HCT116 (cell line): ENCODE measurements around the gene RNF180. TPM values are rescaled to one million over a fixed set of nuclear protein-coding genes. Genes with fewer than 3 reads are reported as not detected.

Experiments used
- ATAC-seq: fragments of 200-7000 bp; cut with Tn5 transposase; 2 replicates; pipeline ENCODE4 v1.9.1; 2020; ENCODE audit warnings: mild to moderate bottlenecking, moderate library complexity
- BruUV-seq: library from RNA; stranded (reverse); fragments of 400-500 nt; replicated peaks from 2 replicates; lab custom pipeline; 2021; lab: Mats Ljungman, UMichigan
- CTCF ChIA-PET: fragments of 300-600 bp; sonication (Branson Sonifier 250); formaldehyde crosslinking; loops from one replicate; lab custom pipeline; 2021; ENCODE audit warnings: antibody characterized with exemption; lab: Charles Lee
- POLR2A ChIA-PET: fragments of 300-600, 350-600 bp; sonication (Branson Sonifier 250); formaldehyde crosslinking; loops from one replicate; lab custom pipeline; 2021; ENCODE audit warnings: antibody characterized with exemption; lab: Charles Lee
- RAD21 ChIA-PET, 2 experiments: fragments of 300-600 bp; sonication (Branson Sonifier 250); formaldehyde crosslinking; loops; one replicate each; lab custom pipeline; 2023; ENCODE audit warnings: low total read pairs in 2 of 2; ENCODE audit not compliant: uncharacterized antibody in 2 of 2, unreplicated experiment in 2 of 2, low non-redundant PET in 1 of 2; lab: Charles Lee
- DNase-seq: peaks from one replicate; pipeline ENCODE4 v3.0.0-alpha.2; 2010; ENCODE audit warnings: low read depth, low spot score
- H2AFZ ChIP-seq: fragments of 200-600 bp; shearing (Covaris generic), sonication (generic); 2 replicates; pipeline ENCODE4 v1.6.1; 2017; ENCODE audit warnings: low read depth, mixed run types, mixed read lengths, antibody characterized with exemption, low read length; ENCODE audit not compliant: poor library complexity, severe bottlenecking
- H3K27ac ChIP-seq: 2 replicates; pipeline ENCODE4 v1.5.1; 2012; ENCODE audit warnings: low read depth, low read length
- H3K27me3 ChIP-seq: fragments of 200-600 bp; sonication (generic); 2 replicates; pipeline ENCODE4 v1.6.1; 2016; ENCODE audit warnings: mixed run types, low read length, mixed read lengths; ENCODE audit not compliant: insufficient read depth
- H3K36me3 ChIP-seq, 2 experiments: fragments of 200-500 bp in 1 of 2; fragments of 200-600 bp in 1 of 2; sonication (Bioruptor generic) in 1 of 2; sonication (generic) in 1 of 2; 2 replicates each; pipeline versions ENCODE4 v1.5.1 to v1.6.1; 2014 to 2016; ENCODE audit warnings: low read length in 2 of 2, inconsistent platforms in 1 of 2, mixed read lengths in 1 of 2, mixed run types in 1 of 2; ENCODE audit not compliant: insufficient read depth in 2 of 2, control insufficient read depth in 1 of 2
- H3K4me1 ChIP-seq, 2 experiments: fragments of 200-600 bp in 1 of 2; sonication (generic) in 1 of 2; 2 replicates each; pipeline versions ENCODE4 v1.5.1 to v1.6.1; 2012 to 2017; ENCODE audit warnings: low read length in 2 of 2, inconsistent platforms in 1 of 2, mild to moderate bottlenecking in 1 of 2, mixed read lengths in 1 of 2, mixed run types in 1 of 2, moderate library complexity in 1 of 2; ENCODE audit not compliant: insufficient read depth in 2 of 2, control insufficient read depth in 1 of 2
- H3K4me2 ChIP-seq: fragments of 200-600 bp; sonication (generic); 2 replicates; pipeline ENCODE4 v1.6.1; 2017; ENCODE audit warnings: mixed run types, low read length, mixed read lengths
- H3K4me3 ChIP-seq, 2 experiments: fragments of 200-600 bp in 1 of 2; sonication (generic) in 1 of 2; replicated peaks in 1 of 2; 2 replicates each; pipeline ENCODE4 v1.5.1; 2011 to 2016; ENCODE audit warnings: low read length in 2 of 2, control low read depth in 1 of 2, low read depth in 1 of 2, mild to moderate bottlenecking in 1 of 2, mixed read lengths in 1 of 2, mixed run types in 1 of 2
- H3K79me2 ChIP-seq: fragments of 200-600 bp; sonication (generic); 2 replicates; pipeline ENCODE4 v1.6.1; 2017; ENCODE audit warnings: mild to moderate bottlenecking, mixed run types, low read length, moderate library complexity, mixed read lengths; ENCODE audit not compliant: insufficient read depth
- H3K9ac ChIP-seq: fragments of 200-600 bp; sonication (generic); 2 replicates; pipeline ENCODE4 v1.6.1; 2016; ENCODE audit warnings: low read length, mixed read lengths
- H3K9me2 ChIP-seq: fragments of 200-600 bp; sonication (generic), shearing (Covaris generic); 2 replicates; pipeline ENCODE4 v1.6.1; 2017; ENCODE audit warnings: mixed run types, mild to moderate bottlenecking, moderate library complexity; ENCODE audit not compliant: insufficient read depth
- H3K9me3 ChIP-seq, 2 experiments: fragments of 200-500 bp in 1 of 2; fragments of 200-600 bp in 1 of 2; sonication (Bioruptor generic) in 1 of 2; sonication (generic) in 1 of 2; 2 replicates each; pipeline ENCODE4 v1.6.1; 2014 to 2017; ENCODE audit warnings: low read length in 2 of 2, mixed read lengths in 2 of 2, inconsistent platforms in 1 of 2, low read depth in 1 of 2, mild to moderate bottlenecking in 1 of 2, mixed run types in 1 of 2, moderate library complexity in 1 of 2; ENCODE audit not compliant: control insufficient read depth in 1 of 2, insufficient read depth in 1 of 2
- H4K20me1 ChIP-seq: fragments of 200-600 bp; sonication (generic), shearing (Covaris generic); 2 replicates; pipeline ENCODE4 v1.6.1; 2017; ENCODE audit warnings: mixed run types, mild to moderate bottlenecking, moderate library complexity; ENCODE audit not compliant: insufficient read depth
- CBX3 ChIP-seq: IDR thresholded peaks from 2 replicates; pipeline ENCODE4 v1.6.1; 2012; ENCODE audit warnings: low read depth
- CTCF ChIP-seq, 3 experiments: fragments of 200-600 bp in 1 of 3; sonication (generic) in 1 of 3; IDR thresholded peaks in 2 of 3; conservative IDR thresholded peaks in 1 of 3; 2 replicates each; pipeline ENCODE4 v1.5.1; 2012 to 2017; ENCODE audit warnings: low read depth in 2 of 3, low read length in 2 of 3, antibody characterized with exemption in 1 of 3, borderline replicate concordance in 1 of 3, control low read depth in 1 of 3, mild to moderate bottlenecking in 1 of 3, mixed read lengths in 1 of 3, mixed run types in 1 of 3, moderate library complexity in 1 of 3; ENCODE audit not compliant: insufficient read depth in 1 of 3
- EGR1 ChIP-seq: IDR thresholded peaks from 2 replicates; pipeline ENCODE4 v1.6.1; 2012; ENCODE audit warnings: low read depth
- ELF1 ChIP-seq: IDR thresholded peaks from 2 replicates; pipeline ENCODE4 v1.6.1; 2012; ENCODE audit warnings: low read depth, borderline replicate concordance
- EZH2 ChIP-seq: fragments of 200-600 bp; sonication (generic); IDR thresholded peaks from 2 replicates; pipeline ENCODE4 v1.6.1; 2017; ENCODE audit warnings: antibody characterized with exemption, mixed run types
- EZH2phosphoT487 ChIP-seq: fragments of 200-600 bp; IDR thresholded peaks from 2 replicates; pipeline ENCODE4 v1.6.1; 2018; ENCODE audit warnings: antibody characterized with exemption, borderline replicate concordance
- JUND ChIP-seq: IDR thresholded peaks from 2 replicates; pipeline ENCODE4 v1.6.1; 2012
- MAX ChIP-seq: IDR thresholded peaks from 2 replicates; pipeline ENCODE4 v1.6.1; 2012
- POLR2A ChIP-seq: IDR thresholded peaks from 2 replicates; pipeline ENCODE4 v1.7.0; 2011; ENCODE audit warnings: borderline replicate concordance; ENCODE audit not compliant: insufficient read depth, insufficient read length; ENCODE audit errors: extremely low read depth
- RAD21 ChIP-seq: IDR thresholded peaks from 2 replicates; pipeline ENCODE4 v1.6.1; 2012; ENCODE audit warnings: low read depth, mild to moderate bottlenecking
- SRF ChIP-seq: IDR thresholded peaks from 2 replicates; pipeline ENCODE4 v1.6.1; 2012; ENCODE audit warnings: low read depth
- YY1 ChIP-seq: IDR thresholded peaks from 2 replicates; pipeline ENCODE4 v1.6.1; 2011; ENCODE audit warnings: low read length, low read depth, moderate library complexity, mild to moderate bottlenecking; ENCODE audit not compliant: insufficient replicate concordance; ENCODE audit errors: extremely low read depth
- ZFX ChIP-seq: fragments of 450-650 bp; IDR thresholded peaks from 2 replicates; pipeline ENCODE4 v1.6.1; 2017
- ZNF274 ChIP-seq: fragments of 200-500 bp; sonication (Bioruptor generic); IDR thresholded peaks from 2 replicates; pipeline ENCODE4 v1.6.1; 2014; ENCODE audit warnings: mild to moderate bottlenecking, low read depth, low read length, inconsistent platforms
- intact Hi-C: fragments of 100-400 bp; cut with micrococcal nuclease; formaldehyde crosslinking; loops from 2 replicates; pipeline ENCODE4 v1.10.0; 2022
- total RNA-seq: library from RNA; stranded (reverse); gene quantifications from one replicate; pipeline ENCODE4 v1.2.1, GENCODE V29; 2021; ENCODE audit not compliant: unreplicated experiment
- TF ChIP-seq, protein P1 (sequence below): IDR thresholded peaks from 2 replicates; pipeline ENCODE4 v1.6.1; 2012

RNF180 gene
- total RNA-seq, 1 experiment from 2014 or later = not detected

- TF ChIP-seq CTCF (IDR thresholded peaks at IDR 0.05 in 2 of 3, conservative IDR thresholded peaks at IDR 0.05 in 1 of 3; ENCODE audit: borderline replicate concordance in 1 of 3, insufficient read depth in 1 of 3, low read depth in 2 of 3, low read length in 2 of 3) (no peak), POLR2A (no peak), JUND (no peak)
These were observed 41.0 kb downstream of the RNF180 start (continued) for GRCh38 chr5:64206653-64207052.

DNA sequence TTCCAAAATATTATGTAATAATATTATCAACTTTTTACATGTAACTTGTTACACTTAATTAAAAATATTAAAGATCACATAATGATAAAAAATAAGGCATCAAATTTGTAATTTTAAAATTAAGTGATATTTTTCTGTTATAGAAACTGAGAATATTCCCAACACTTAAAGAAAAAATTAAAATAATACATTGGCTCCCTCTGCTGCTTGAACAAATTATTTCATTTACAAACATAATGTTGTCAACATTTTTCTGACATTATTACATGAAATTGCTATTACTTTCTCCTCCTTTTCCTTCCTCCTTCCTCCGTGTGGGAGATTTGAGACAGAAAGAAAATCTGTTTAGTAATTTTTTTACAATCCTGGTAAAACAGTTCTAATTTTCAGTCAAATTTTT is 42.3 kb downstream of the RNF180 start:
- Histone ChIP-seq H3K9me3 (no peaks in the 10 kb centered on the region), H3K4me2 (no peak overlapping the region), H3K4me3 (no peak overlapping the region), H3K27ac (no peak overlapping the region), H3K9ac (no peak overlapping the region), H3K4me1 (no peaks in the 10 kb centered on the region), H3K27me3 (no peaks in the 10 kb centered on the region), H4K20me1 (no peaks in the 10 kb centered on the region), H3K79me2 (no peaks in the 10 kb centered on the region), H3K9me2 (no peaks in the 10 kb centered on the region), H2AFZ (no peak overlapping the region), H3K36me3 (no peaks in the 10 kb centered on the region)
- POLR2A ChIA-PET = no interaction called here
- intact Hi-C loops = loop anchor here (1.0 to 5.0 kb wide), 2 partner anchors 807 to 1766 kb away; no protein-coding TSS in a partner anchor
- ATAC-seq (no peak), DNase-seq (no peak)
- TF ChIP-seq EZH2 (no peak), ZNF274 (no peak), EZH2phosphoT487 (no peak), YY1 (no peak), CBX3 (no peak), CTCF (IDR thresholded peaks at IDR 0.05 in 2 of 3, conservative IDR thresholded peaks at IDR 0.05 in 1 of 3; ENCODE audit: borderline replicate concordance in 1 of 3, insufficient read depth in 1 of 3, low read depth in 2 of 3, low read length in 2 of 3) (peak in 2 of 3 experiments; percentile 17 to 33; a peak in 3 of 6 replicates), JUND (no peak), MAX (no peak), ELF1 (no peak), SRF (no peak), ZFX (no peak), RAD21 (0 out of 2 replicates have a peak, but pooled peaks have one; percentile 15), EGR1 (no peak)
- TF ChIP-seq, protein P1, sequence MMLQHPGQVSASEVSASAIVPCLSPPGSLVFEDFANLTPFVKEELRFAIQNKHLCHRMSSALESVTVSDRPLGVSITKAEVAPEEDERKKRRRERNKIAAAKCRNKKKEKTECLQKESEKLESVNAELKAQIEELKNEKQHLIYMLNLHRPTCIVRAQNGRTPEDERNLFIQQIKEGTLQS = no peak
- CTCF ChIA-PET = interaction anchor here (3.2 kb wide), 1 partner anchor 60 kb away, joined by 11 read pairs; no protein-coding TSS in a partner anchor
- no TSS peak for BruUV-seq
- RAD21 ChIA-PET = no interaction called here
